IMR-90 (cell line): ENCODE results near the gene ZDHHC8. TPM values are rescaled to one million over a fixed set of nuclear protein-coding genes. Genes with fewer than 3 reads are reported as not detected.

Experiments used
- ATAC-seq: fragments of 200-7000 bp; cut with Tn5 transposase; 2 replicates; pipeline ENCODE4 v1.9.1; 2020; ENCODE audit warnings: low read depth, mild to moderate bottlenecking, moderate library complexity
- BruUV-seq: library from RNA; stranded (reverse); fragments of 400-500 nt; replicated peaks from 2 replicates; lab custom pipeline; 2021; lab: Mats Ljungman, UMichigan
- CTCF ChIA-PET: fragments of 300-600 bp; formaldehyde crosslinking; extraction: SDS; loops from one replicate; lab custom pipeline; 2021; ENCODE audit warnings: antibody characterized with exemption; lab: Yijun Ruan, JAX
- POLR2A ChIA-PET: fragments of 300-600 bp; sonication (Branson Sonifier 250); formaldehyde crosslinking; loops from one replicate; lab custom pipeline; 2022; ENCODE audit warnings: antibody characterized with exemption; ENCODE audit not compliant: unreplicated experiment; lab: Charles Lee
- DNase-seq: peaks from one replicate; pipeline ENCODE4 v3.0.0; 2013
- H2AFZ ChIP-seq: replicated peaks from 2 replicates; pipeline ENCODE3; 2013; ENCODE audit warnings: low read length, mild to moderate bottlenecking; ENCODE audit not compliant: poor library complexity
- H2AK5ac ChIP-seq: 2 replicates; pipeline ENCODE4 v1.6.1; 2013; ENCODE audit warnings: low read depth, low read length, inconsistent platforms
- H2AK9ac ChIP-seq: replicated peaks from 2 replicates; pipeline ENCODE3; 2013; ENCODE audit warnings: mild to moderate bottlenecking, low read depth, low read length, moderate library complexity; ENCODE audit not compliant: poor library complexity
- H2BK120ac ChIP-seq: 2 replicates; pipeline ENCODE4 v1.6.1; 2013; ENCODE audit warnings: low read depth, low read length, inconsistent platforms
- H2BK15ac ChIP-seq: 3 replicates; pipeline ENCODE4 v1.6.1; 2013; ENCODE audit warnings: low read depth, low read length, inconsistent platforms
- H2BK20ac ChIP-seq: 2 replicates; pipeline ENCODE4 v1.6.1; 2013; ENCODE audit warnings: low read depth, mild to moderate bottlenecking, inconsistent platforms, low read length, moderate library complexity
- H2BK5ac ChIP-seq: 2 replicates; pipeline ENCODE4 v1.6.1; 2013; ENCODE audit warnings: mild to moderate bottlenecking, low read depth, low read length, inconsistent platforms; ENCODE audit not compliant: poor library complexity, severe bottlenecking
- H3K14ac ChIP-seq: replicated peaks from 2 replicates; pipeline ENCODE4 v1.6.1; 2013; ENCODE audit warnings: low read depth, low read length, inconsistent platforms
- H3K18ac ChIP-seq: 2 replicates; pipeline ENCODE4 v1.6.1; 2013; ENCODE audit warnings: low read depth, low read length, control low read depth
- H3K23ac ChIP-seq: 2 replicates; pipeline ENCODE4 v1.6.1; 2013; ENCODE audit warnings: low read depth, low read length, inconsistent platforms
- H3K27ac ChIP-seq: 2 replicates; pipeline ENCODE4 v1.5.1; 2013; ENCODE audit warnings: mild to moderate bottlenecking, control low read depth, low read length; ENCODE audit not compliant: insufficient read depth
- H3K27me3 ChIP-seq: 2 replicates; pipeline ENCODE4 v1.6.1; 2013; ENCODE audit warnings: low read length; ENCODE audit not compliant: control insufficient read depth, insufficient read depth
- H3K36me3 ChIP-seq: 2 replicates; pipeline ENCODE4 v1.6.1; 2013; ENCODE audit warnings: low read length, mixed read lengths; ENCODE audit not compliant: control insufficient read depth, insufficient read depth
- H3K4ac ChIP-seq: 2 replicates; pipeline ENCODE4 v1.6.1; 2013; ENCODE audit warnings: low read depth, low read length, inconsistent platforms
- H3K4me1 ChIP-seq: 2 replicates; pipeline ENCODE4 v1.6.1; 2013; ENCODE audit warnings: low read length, mixed read lengths; ENCODE audit not compliant: control insufficient read depth, insufficient read depth
- H3K4me2 ChIP-seq: 2 replicates; pipeline ENCODE4 v1.6.1; 2013; ENCODE audit warnings: low read depth, mild to moderate bottlenecking, control low read depth, low read length, moderate library complexity
- H3K4me3 ChIP-seq: 2 replicates; pipeline ENCODE4 v1.5.1; 2013; ENCODE audit warnings: low read depth, mild to moderate bottlenecking, control low read depth, low read length, moderate library complexity; ENCODE audit not compliant: insufficient read depth
- H3K56ac ChIP-seq: 2 replicates; pipeline ENCODE4 v1.6.1; 2013; ENCODE audit warnings: low read length, inconsistent platforms; ENCODE audit not compliant: insufficient read depth; ENCODE audit errors: extremely low read depth
- H3K79me1 ChIP-seq, 2 experiments: 2 replicates each; pipeline ENCODE4 v1.6.1; 2013; ENCODE audit warnings: low read length in 2 of 2, inconsistent platforms in 1 of 2, low read depth in 1 of 2
- H3K9ac ChIP-seq: 2 replicates; pipeline ENCODE4 v1.6.1; 2013; ENCODE audit warnings: low read depth, low read length, control low read depth
- H3K9me1 ChIP-seq: 2 replicates; pipeline ENCODE4 v1.6.1; 2013; ENCODE audit warnings: low read length, inconsistent platforms; ENCODE audit not compliant: insufficient read depth
- H3K9me3 ChIP-seq: 2 replicates; pipeline ENCODE4 v1.6.1; 2013; ENCODE audit warnings: low read length; ENCODE audit not compliant: control insufficient read depth, insufficient read depth
- H4K20me1 ChIP-seq: 2 replicates; pipeline ENCODE4 v1.6.1; 2013; ENCODE audit warnings: low read length, inconsistent platforms; ENCODE audit not compliant: insufficient read depth
- H4K5ac ChIP-seq: 2 replicates; pipeline ENCODE4 v1.6.1; 2013; ENCODE audit warnings: mild to moderate bottlenecking, low read depth, low read length, control low read depth
- H4K8ac ChIP-seq, 2 experiments: 2 replicates each; pipeline ENCODE4 v1.6.1; 2013; ENCODE audit warnings: low read depth in 2 of 2, low read length in 2 of 2, control low read depth in 1 of 2, inconsistent platforms in 1 of 2
- H4K91ac ChIP-seq: 2 replicates; pipeline ENCODE4 v1.6.1; 2013; ENCODE audit warnings: low read depth, low read length, inconsistent platforms; ENCODE audit not compliant: insufficient read depth
- CEBPB ChIP-seq: IDR thresholded peaks from 2 replicates; pipeline ENCODE4 v1.6.1; 2012; ENCODE audit warnings: low read depth, low read length, improper control_type of control experiment
- CTCF ChIP-seq: conservative IDR thresholded peaks from 2 replicates; pipeline ENCODE4 v1.5.1; 2012; ENCODE audit warnings: mild to moderate bottlenecking, low read depth, low read length, improper control_type of control experiment
- FOS ChIP-seq: fragments of 150-350 bp; IDR thresholded peaks from 2 replicates; pipeline ENCODE4 v1.6.1; 2016; ENCODE audit warnings: low read depth, low read length
- NFE2L2 ChIP-seq: fragments of 150-350 bp; IDR thresholded peaks from 2 replicates; pipeline ENCODE4 v1.6.1; 2016; ENCODE audit warnings: low read depth, mild to moderate bottlenecking, low read length
- RAD21 ChIP-seq: IDR thresholded peaks from 2 replicates; pipeline ENCODE4 v1.6.1; 2012; ENCODE audit warnings: low read length, improper control_type of control experiment
- RCOR1 ChIP-seq: IDR thresholded peaks from 2 replicates; pipeline ENCODE4 v1.6.1; 2012; ENCODE audit warnings: mild to moderate bottlenecking, low read length, improper control_type of control experiment; ENCODE audit not compliant: insufficient replicate concordance
- RFX5 ChIP-seq: IDR thresholded peaks from 2 replicates; pipeline ENCODE4 v1.8.0; 2012; ENCODE audit warnings: low read depth, mild to moderate bottlenecking, low read length, moderate library complexity
- SMC3 ChIP-seq: fragments of 150-350 bp; IDR thresholded peaks from 2 replicates; pipeline ENCODE4 v1.6.1; 2016; ENCODE audit warnings: low read depth, mild to moderate bottlenecking, antibody characterized with exemption, low read length, moderate library complexity
- USF2 ChIP-seq: fragments of 150-350 bp; IDR thresholded peaks from 2 replicates; pipeline ENCODE4 v1.6.1; 2017; ENCODE audit warnings: mild to moderate bottlenecking, antibody characterized with exemption, low read length, low read depth
- WGBS, 2 experiments: methylation state at CpG; one replicate each; pipeline versions ENCODE4 v1.1.5 to v1.1.7; 2013; ENCODE audit warnings: missing lambda C conversion rate in 2 of 2; ENCODE audit not compliant: insufficient read length in 1 of 2; ENCODE audit errors: extremely low coverage in 2 of 2; 5-methylcytosine and 5-hydroxymethylcytosine counted together
- dilution Hi-C: fragments of 300-500 bp; cut with HindIII; formaldehyde crosslinking; loops from one replicate; pipeline ENCODE4 v1.14.3; 2018; ENCODE audit warnings: low sequenced_read_pairs; ENCODE audit not compliant: unreplicated experiment
- in situ Hi-C: fragments of 300-500 bp; cut with MboI; formaldehyde crosslinking; loops from 3 replicates; pipeline ENCODE4 v1.14.3; 2019; ENCODE audit warnings: low sequenced_read_pairs, inconsistent platforms, mixed read lengths
- intact Hi-C: fragments of 100-400 bp; cut with micrococcal nuclease; formaldehyde crosslinking; loops from 2 replicates; pipeline ENCODE4 v1.10.0; 2022
- polyA plus RNA-seq, 3 experiments: library from polyadenylated mRNA; depleted of rRNA; stranded (reverse); fragments of >200 nt; gene quantifications; 2 replicates each; pipeline ENCODE4 v1.2.3, GENCODE V29; 2012; ENCODE audit warnings: low replicate concordance in 1 of 3
- total RNA-seq: library from RNA; depleted of rRNA; stranded (reverse); fragments of >200 nt; gene quantifications from 2 replicates; pipeline ENCODE4 v1.2.3, GENCODE V29; 2012

The ZDHHC8 gene
- total and polyA plus RNA-seq, 2 of the 4 experiments (the other 2 are of a cell fraction): 2.5 to 72.6 TPM

- DNase-seq: no peak
- peaks cover 8 to 35% of the 10 kb centered on the region in 2 experiments for H3K79me1 ChIP-seq
- no peak overlapping the region for H4K8ac ChIP-seq
- H3K4ac ChIP-seq: no peak overlapping the region
- H4K5ac ChIP-seq: no peak overlapping the region
- no peaks in the 10 kb centered on the region for H3K9me1 ChIP-seq
- no peak overlapping the region for H3K9ac ChIP-seq
- H2AK9ac ChIP-seq: no peak overlapping the region
- H2BK15ac ChIP-seq: no peak overlapping the region
- dilution Hi-C loops: no loop called here
- no peak overlapping the region for H3K27ac ChIP-seq
- no peak overlapping the region for H2BK120ac ChIP-seq
- H2AK5ac ChIP-seq: no peak overlapping the region
- BruUV-seq: no TSS peak
- intact Hi-C loops: no loop called here
- no peak overlapping the region for H3K14ac ChIP-seq
- H3K27me3 ChIP-seq: no peaks in the 10 kb centered on the region
- no peak overlapping the region for H3K56ac ChIP-seq
- H3K9me3 ChIP-seq: no peaks in the 10 kb centered on the region
- no peak overlapping the region for H3K23ac ChIP-seq
- no peak overlapping the region for H4K91ac ChIP-seq
- peaks cover 53% of the 10 kb centered on the region for H4K20me1 ChIP-seq
- H3K4me1 ChIP-seq: no peaks in the 10 kb centered on the region
- CTCF ChIA-PET: no interaction called here
- no peak overlapping the region for H2BK20ac ChIP-seq
- in situ Hi-C loops: no loop called here
- H2AFZ ChIP-seq: no peak overlapping the region
- no peak for TF ChIP-seq CTCF
- TF ChIP-seq RFX5: no peak
- no peak for TF ChIP-seq NFE2L2
- TF ChIP-seq RCOR1: no peak
- no peak for TF ChIP-seq USF2
- no peak for TF ChIP-seq CEBPB
- TF ChIP-seq SMC3: no peak
- no peak for TF ChIP-seq FOS
- no peak for TF ChIP-seq RAD21
- no peak overlapping the region for H2BK5ac ChIP-seq
- no CpG with 5 or more reads among the region's 12 CpGs for WGBS, 2 experiments
- H3K18ac ChIP-seq: no peak overlapping the region
- H3K4me3 ChIP-seq: no peak overlapping the region
- no peak overlapping the region for H3K4me2 ChIP-seq
- no peak for ATAC-seq
- peaks cover 84% of the 10 kb centered on the region for H3K36me3 ChIP-seq
- POLR2A ChIA-PET: no interaction called here
These were observed 22.8 kb upstream of the ZDHHC8 start for GRCh38 chr22:20108757-20109230.
